Kidney epithelial cell (primary cell): ENCODE data around the gene HTR2B. TPM values are rescaled to one million over a fixed set of nuclear protein-coding genes. Genes with fewer than 3 reads are reported as not detected.

Experiments used
- DNase-seq: peaks from one replicate; pipeline ENCODE4 v3.0.0-alpha.2; 2010; ENCODE audit warnings: low read depth
- H3K27me3 ChIP-seq: 2 replicates; pipeline ENCODE4 v1.6.0; 2011; ENCODE audit warnings: low read length; ENCODE audit not compliant: control insufficient read depth, insufficient read depth
- H3K36me3 ChIP-seq: 2 replicates; pipeline ENCODE4 v1.5.1; 2011; ENCODE audit warnings: low read length; ENCODE audit not compliant: control insufficient read depth, insufficient read depth
- H3K4me3 ChIP-seq: 2 replicates; pipeline ENCODE4 v1.5.1; 2011; ENCODE audit warnings: low read depth, mild to moderate bottlenecking, control low read depth, low read length
- total RNA-seq: library from RNA; depleted of rRNA; stranded (reverse); fragments of >200 nt; gene quantifications from 2 replicates; pipeline ENCODE4 v1.2.3, GENCODE V29; 2015
- TF ChIP-seq, protein P1 (sequence below): IDR thresholded peaks from 2 replicates; pipeline ENCODE4 v1.5.1; 2011; ENCODE audit warnings: mild to moderate bottlenecking, moderate library complexity, low read length, control low read depth, inconsistent platforms; ENCODE audit not compliant: insufficient read depth, poor library complexity, severe bottlenecking

The HTR2B gene
- 0.21 and 0.29 TPM in 2 replicates for total RNA-seq

GRCh38 chr2:231124838-231125568, at the start of gene HTR2B:
Gene HTR2B, minus strand, starts transcription at chr2:231125042. Its CDS starts 1,278 bp downstream, at chr2:231123764.
- Histone ChIP-seq H3K27me3 (no peaks in the 10 kb centered on the region), H3K4me3 (no peak within 1 kb of the TSS), H3K36me3 (no peaks in the 10 kb centered on the region)
- TF ChIP-seq, protein P1, sequence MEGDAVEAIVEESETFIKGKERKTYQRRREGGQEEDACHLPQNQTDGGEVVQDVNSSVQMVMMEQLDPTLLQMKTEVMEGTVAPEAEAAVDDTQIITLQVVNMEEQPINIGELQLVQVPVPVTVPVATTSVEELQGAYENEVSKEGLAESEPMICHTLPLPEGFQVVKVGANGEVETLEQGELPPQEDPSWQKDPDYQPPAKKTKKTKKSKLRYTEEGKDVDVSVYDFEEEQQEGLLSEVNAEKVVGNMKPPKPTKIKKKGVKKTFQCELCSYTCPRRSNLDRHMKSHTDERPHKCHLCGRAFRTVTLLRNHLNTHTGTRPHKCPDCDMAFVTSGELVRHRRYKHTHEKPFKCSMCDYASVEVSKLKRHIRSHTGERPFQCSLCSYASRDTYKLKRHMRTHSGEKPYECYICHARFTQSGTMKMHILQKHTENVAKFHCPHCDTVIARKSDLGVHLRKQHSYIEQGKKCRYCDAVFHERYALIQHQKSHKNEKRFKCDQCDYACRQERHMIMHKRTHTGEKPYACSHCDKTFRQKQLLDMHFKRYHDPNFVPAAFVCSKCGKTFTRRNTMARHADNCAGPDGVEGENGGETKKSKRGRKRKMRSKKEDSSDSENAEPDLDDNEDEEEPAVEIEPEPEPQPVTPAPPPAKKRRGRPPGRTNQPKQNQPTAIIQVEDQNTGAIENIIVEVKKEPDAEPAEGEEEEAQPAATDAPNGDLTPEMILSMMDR, result no peak
- DNase-seq, result no peak

DNA sequence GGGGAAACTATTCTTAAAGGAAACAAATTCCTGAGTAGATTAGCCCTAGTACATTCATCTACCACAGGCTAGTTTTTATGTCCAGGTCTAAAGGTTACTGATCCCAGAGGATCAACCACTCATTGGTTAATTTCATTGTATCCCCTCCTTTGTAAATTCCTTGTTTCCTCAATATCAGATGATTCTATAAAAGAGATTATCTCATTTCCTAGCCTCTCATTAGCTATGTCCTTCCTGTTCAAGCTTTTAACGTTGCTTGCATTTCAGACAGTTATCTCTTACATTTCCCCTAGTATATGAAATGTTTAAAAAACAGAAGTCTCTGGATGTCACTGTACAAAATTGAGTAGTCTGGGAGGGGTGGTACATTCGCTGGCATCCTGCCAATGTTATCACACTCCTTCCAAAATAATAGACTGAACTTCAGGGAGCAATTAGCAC, 49.4 kb upstream of the HTR2B start:
- no peaks in the 10 kb centered on the region for H3K27me3 ChIP-seq
- TF ChIP-seq, protein P1, result no peak
- DNase-seq, result no peak
- peaks cover 2% of the 10 kb centered on the region for H3K36me3 ChIP-seq
- H3K4me3 ChIP-seq, result no peak overlapping the region

DNA sequence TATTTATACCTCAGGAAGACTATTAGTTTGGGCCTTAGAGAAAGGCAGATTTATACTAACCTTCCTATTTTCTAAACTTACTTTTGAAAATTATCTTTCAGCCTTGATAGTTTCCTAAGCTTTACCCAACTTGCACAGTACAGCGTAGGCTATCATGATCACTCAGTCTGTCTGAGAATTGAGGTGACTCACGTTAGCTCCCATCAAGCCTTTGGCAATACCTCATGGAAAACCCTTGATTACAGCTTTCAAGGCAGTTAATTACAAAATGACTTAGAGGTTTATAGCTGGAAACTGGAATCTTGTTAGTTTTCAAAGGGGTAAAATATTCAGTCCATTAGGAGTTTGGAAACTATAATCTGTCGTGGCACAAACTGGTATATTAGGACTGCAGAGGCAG, 47.2 kb upstream of the HTR2B start:
- Histone ChIP-seq H3K27me3 (no peaks in the 10 kb centered on the region), H3K36me3 (peaks cover 2% of the 10 kb centered on the region), H3K4me3 (no peak overlapping the region)
- no peak for DNase-seq
- TF ChIP-seq, protein P1, result no peak

GRCh38 chr2:231170055-231170454, 45.2 kb upstream of the HTR2B start:
- Histone ChIP-seq H3K4me3 (no peak overlapping the region), H3K27me3 (no peaks in the 10 kb centered on the region), H3K36me3 (peaks cover 2% of the 10 kb centered on the region)
- TF ChIP-seq, protein P1, result no peak
- no peak for DNase-seq

DNA sequence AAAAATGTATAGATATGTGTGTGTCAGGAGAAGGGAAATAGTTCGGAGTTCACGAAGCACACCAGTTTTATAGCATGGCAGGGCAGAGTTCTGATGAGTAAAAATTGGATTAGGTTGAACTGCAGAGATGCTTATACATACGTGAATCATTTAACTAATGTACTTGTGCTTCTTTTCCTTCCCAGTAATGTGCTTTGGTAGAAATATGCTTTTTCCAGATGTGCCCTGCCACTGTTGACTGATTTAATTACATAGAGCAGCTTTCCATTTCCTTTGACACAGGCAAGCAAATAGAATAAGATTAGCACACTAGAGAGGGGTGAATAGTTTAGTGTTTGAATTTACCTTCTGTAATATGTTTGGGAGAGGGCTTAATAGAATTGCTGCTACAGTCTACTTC, 44.6 kb upstream of the HTR2B start:
- no peak for DNase-seq
- no peaks in the 10 kb centered on the region for H3K27me3 ChIP-seq
- TF ChIP-seq, protein P1, result no peak
- H3K4me3 ChIP-seq, result no peak overlapping the region
- peaks cover 3% of the 10 kb centered on the region for H3K36me3 ChIP-seq

GRCh38 chr2:231168460-231169139, 43.8 kb upstream of the HTR2B start:
- no peak overlapping the region for H3K4me3 ChIP-seq
- TF ChIP-seq, protein P1, result no peak
- peaks cover 4% of the 10 kb centered on the region for H3K36me3 ChIP-seq
- DNase-seq, result no peak
- H3K27me3 ChIP-seq, result no peaks in the 10 kb centered on the region
